Glomerular visceral epithelial cell (primary cell): ENCODE data around the gene KIRREL1.

ENCODE experiments used
- DNase-seq: peaks from one replicate; pipeline ENCODE4 v3.0.0-alpha.2; 2016; ENCODE audit errors: extremely low spot score

Gene KIRREL1

DNA sequence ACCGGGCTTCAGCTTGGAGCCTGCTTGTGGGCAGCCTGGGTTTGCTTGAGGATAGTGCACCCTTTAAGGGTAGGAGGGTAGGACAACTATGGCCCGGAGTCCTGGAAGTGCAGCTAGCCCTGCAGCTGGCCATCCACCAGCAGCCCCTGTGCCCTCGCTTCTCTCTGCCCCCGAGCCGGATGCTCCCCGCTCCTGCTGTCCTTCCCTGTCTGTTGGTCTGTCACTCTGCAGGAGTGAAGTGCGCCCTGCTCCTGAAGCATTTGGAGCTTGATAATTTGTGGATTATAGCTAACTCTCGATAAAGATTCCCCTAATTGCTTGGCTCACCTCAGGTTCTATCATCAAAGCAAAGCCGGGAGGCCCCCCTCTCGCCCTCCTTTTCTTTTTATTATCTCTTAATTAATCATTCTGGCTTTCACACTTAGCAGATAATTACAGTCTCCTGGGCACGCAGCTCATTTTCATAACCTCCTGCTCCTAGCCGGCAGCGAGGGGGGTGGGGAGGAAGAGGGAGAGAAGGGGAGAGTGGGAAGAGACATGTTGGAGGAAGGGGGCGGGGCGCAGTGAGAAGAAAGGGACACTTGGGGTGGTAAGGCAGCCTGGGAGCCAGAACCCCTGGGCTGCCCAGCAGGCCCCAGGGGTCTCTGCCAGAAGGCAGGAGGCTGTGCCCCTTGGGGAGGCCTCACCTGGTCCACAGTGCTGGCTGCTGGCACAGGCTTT, 14.4 kb downstream of the KIRREL1 start:
- no peak for DNase-seq

DNA sequence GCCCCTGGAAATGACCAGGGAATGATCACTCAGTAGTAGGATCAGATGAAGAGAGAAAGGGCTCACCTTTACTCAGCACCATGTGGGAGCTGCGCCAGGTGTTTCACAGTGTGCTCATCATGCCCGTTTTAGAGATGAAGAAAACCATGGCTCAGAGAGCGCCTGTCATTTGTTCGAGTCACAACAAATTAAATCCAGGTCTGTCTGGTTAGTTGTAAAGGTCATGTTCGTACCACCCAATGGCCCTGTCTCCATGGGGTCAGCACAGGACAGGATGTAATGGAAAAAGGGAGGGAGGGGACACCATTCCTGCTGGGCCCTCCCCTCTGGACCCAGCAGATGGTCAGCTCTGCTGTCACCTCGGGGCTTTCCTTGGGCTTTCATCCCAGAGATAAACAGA, 15.2 kb downstream of the KIRREL1 start:
- no peak for DNase-seq

DNA sequence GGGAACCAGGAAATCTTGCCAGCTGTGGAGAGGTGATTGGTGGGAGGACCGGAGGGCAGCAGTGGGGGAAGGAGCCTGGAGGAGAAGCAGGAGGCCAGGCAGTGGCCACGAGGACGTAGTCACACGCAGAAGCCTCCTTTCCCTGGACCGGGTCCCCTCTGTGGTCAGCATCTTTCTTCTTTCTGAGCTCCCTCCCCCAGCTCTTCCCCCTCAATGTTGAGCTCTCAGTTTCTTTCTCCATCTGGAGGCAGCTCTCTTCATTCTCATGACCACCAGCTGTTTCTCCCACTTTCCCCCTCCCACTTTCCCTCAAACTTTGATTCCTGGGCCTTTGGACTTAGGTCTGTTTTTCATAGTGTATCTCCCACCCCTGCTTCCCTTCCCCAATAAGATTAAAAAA, 18.3 kb downstream of the KIRREL1 start:
- DNase-seq: peak; percentile 40

DNA sequence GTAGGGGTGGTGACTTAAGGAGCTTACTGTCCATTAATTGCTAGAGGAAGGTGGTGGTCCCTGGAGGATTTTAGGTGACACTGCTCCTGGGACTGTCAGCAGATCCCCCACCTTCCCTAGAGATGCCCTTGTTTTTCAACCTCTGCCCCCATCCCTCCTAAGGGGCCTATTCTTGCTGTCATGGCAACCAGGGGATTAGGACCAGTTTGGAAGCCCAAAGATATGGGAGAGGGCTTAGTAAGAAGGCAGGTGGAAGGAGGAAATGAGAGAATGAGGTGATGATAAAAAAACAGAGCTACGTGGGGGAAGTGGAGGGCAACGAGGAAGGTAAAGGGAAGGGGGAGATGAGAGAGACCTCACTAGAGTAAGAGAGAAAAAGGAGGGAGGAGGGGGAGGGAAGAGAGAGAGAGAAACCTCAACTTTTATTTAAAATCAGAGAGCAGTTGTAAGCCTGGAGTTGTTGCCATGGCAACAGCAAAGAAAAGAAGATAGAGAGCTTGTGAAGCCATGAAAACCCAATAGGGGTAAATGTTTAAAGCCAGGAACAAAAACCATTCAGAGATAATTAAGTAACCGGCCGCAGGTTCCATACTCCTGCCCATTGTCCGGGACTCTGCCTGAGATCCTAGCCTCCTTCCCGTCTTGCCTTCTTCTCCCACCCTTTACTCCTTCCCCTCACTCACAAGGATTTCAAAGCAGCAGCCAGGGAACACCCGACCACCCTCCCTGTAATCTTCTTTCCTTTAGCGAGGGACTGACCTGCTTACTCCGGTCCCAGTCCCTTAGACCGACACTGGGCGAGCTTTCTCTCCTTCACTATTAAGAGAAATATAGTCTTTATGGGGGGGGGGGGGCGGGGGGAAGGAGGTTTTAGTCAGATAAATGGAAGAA, 20.6 kb downstream of the KIRREL1 start:
- DNase-seq: peak; percentile 44

DNA sequence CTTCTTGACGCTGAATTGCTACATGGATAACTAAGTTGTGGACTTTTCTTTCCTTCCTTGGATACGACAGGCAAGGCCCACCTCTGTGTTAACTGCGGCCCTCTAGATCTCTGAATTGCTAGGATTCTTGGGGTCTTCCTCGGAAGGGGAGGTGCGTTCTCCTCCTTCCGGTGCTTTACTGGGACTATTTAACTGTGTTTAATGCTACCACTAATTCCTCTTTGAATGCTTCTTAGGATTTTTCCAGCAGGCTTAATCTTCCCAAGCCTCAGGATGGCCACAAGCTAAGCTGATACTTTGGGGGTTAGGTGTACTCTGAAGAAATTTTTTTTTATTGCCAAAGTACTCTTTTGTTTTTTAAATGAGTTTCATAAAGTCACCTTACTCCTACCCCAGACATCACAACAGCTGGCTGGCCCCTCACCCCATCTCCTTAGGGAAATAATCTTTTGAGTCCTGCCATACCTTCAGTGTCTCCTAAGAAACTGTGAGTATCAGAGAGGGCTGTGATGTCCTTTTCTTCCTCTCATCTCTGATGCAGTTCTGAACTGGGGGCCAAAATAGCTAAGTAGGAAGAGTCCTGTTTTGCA, 21.4 kb downstream of the KIRREL1 start:
- DNase-seq: no peak

DNA sequence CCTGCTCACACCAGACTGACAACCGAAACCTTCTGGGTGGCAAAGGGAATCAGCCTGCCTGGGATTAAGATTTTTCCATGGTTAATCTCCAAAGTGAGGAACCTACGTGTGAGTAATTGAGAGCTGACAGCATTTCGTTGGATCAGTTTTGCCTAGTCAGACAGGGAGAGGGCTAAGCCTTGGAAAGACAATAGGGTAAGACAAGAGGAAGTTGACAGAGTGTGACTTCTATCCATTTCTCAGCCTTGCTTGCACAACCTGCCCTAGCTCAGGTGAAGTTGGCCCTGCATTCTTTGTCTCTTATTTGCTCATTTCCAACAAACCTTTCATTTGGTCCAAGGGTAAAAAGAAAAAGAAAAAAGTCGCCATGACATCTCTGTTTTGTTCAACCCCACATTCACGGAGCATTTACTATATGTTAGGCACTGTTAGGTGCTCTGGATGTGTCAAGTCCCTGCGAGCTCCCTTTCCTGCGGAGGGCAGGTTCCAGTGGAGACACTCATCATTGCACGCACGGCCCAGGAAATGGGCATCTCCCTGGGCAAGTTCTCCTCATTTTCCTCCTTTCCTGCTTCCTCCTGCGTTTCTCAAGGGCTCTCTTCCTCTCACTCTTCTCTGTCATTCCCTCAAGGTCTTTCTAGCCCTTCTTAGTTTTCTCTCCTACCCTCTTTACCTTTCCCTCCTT, 23.3 kb downstream of the KIRREL1 start:
- no peak for DNase-seq

DNA sequence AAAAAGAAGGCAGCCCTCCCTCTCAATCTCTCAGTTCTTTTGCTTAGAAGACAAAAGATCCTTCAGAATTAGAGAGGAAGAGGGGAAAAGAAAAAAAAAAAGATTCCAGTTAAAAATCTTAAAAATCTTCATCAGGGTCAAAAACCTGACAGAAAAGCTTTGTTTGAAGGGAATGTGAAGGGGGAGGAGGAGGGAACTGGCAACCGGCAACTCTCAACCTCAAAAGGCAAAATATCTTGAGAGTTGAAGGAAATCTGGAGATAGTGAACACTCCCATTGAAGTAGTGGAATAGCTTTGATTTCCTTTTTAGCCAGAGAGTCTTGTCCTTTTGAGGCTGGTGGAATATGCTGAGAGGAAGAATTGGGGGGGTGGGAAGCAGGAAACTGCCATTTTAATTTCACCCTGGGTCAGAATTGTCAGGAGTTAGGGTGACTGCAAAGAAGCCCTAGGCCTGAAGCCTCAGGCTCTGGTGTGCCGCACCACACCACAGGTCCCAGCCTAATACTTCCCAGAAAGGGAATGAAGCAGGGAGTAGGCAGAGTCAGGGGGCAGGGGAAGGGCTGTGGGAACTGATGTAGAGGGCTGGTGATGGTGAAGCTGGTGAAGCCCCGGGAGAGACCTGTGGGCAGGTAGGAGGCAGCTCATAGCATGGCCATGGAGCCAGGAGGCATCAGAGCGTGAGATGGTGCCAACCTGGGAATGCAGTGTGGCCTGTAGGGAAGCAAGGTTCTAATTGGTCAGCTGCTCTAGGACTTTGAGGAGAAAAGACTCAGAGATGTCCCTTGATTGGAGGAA, 24.6 kb downstream of the KIRREL1 start:
- peak; percentile 47 for DNase-seq

DNA sequence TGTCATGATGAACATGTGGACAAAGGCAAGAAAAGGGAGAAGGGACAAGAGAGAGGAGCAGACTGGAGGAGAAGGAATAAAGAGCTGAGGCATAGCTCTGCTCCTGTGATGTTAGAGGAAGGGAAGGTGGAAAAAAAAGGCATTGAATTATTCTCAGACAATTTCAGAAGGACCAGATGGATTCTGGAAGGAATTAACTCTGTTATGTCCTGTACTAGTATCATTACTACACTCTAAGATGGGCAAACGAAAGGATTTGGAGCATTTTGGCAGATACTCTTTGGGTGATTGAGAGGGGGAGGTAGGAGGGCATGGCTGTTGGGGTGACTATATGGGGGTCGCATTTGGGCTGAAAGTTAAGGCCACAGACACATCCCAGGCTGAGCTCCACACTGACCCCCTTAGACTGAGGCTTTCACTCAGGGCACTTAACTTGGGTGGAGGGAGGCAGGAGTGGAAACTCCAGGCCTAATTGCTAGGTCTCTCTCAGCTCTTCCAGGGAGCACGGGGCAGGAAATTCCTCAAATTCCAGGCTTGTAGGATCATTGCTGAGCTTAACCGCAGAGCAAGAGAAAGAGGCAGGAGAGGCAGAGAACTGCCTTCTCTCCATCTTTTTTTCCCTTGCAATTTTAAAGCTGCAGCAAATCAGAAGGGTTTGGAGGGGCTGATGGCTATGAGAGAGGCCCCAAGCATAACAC, 25.9 kb downstream of the KIRREL1 start:
- peak; percentile 93 for DNase-seq

DNA sequence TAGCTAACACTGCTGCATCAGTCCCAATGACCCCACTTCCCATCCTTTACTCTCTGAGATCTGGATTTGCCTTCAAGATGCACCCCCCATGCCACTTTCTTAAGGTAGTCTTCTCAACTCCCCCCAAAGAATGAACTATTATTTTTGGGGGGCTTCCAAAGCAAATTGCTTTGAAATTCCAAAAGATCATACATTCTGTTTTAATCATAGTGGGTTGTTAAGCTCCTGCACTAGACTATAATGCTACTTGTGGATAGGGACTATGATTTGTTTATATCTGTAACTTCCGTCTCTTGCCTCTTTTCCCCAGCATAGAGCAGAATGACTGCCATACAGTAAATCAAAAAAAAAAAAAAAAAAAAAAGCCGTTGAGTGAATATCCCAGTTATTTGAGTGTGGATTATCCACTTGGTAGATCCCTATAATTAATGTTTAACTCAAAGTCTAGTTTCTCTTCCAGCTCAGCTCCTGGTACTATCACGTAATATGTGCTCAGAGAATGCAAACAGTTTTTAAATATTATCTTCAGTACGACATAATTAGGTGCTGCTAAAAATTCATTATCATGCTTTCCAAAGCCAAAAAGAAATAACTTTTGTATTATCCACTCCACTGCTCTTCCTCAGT, 26.9 kb downstream of the KIRREL1 start:
- DNase-seq: no peak

DNA sequence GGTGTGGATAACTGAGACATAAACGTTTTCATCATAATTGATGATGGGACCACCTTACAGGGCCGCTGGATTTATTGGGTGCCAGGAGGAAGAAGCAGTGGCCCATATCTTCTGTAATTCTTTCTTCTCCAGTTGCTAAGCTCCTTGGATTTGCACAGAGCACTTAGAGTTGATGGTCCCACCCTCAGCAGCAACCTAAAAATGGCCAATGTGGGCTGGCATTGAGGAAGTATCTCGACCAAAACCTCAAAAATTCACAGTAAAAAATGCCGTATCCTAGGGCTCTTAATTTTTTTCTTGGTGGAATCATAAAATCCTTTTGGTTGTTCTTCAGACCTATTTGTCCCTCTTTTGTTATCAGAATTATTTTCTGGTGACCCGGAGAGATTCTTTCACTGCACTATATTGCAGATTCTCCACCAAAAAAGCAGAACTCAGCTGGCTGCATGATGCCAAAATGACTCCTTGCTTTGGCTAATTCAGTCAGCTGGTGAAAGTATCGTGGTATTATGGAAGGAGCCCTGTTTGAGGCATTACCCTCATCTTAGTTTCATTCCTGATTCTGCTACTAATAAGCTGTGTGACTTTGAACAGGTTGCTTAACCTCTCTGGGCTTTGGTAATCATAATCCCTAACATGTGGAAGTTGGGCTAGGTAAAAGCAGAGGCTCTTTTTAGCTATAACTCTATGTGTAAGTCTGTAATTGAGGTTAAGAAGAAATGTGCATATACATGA, 27.6 kb downstream of the KIRREL1 start:
- peak; percentile 53 for DNase-seq

DNA sequence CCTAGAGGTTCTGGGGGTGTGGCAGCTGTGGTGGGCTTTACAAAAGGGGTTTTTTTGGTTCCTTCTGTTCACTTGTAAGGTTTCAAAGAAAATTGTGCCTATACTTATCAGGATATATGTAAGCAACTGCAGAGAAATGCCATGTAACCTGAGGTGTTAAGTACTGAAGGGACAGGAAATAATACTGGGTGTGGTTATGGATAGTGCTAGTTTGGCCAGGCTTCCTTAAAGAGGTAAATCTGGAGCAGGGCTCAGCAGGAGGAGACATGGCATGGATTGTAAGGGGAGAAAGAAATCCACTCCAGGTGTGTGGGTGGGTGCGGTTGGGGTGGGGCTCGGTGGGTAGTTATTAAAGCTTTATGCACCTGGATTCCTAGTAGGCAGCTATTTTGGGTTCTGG, 28.3 kb downstream of the KIRREL1 start:
- DNase-seq: no peak

DNA sequence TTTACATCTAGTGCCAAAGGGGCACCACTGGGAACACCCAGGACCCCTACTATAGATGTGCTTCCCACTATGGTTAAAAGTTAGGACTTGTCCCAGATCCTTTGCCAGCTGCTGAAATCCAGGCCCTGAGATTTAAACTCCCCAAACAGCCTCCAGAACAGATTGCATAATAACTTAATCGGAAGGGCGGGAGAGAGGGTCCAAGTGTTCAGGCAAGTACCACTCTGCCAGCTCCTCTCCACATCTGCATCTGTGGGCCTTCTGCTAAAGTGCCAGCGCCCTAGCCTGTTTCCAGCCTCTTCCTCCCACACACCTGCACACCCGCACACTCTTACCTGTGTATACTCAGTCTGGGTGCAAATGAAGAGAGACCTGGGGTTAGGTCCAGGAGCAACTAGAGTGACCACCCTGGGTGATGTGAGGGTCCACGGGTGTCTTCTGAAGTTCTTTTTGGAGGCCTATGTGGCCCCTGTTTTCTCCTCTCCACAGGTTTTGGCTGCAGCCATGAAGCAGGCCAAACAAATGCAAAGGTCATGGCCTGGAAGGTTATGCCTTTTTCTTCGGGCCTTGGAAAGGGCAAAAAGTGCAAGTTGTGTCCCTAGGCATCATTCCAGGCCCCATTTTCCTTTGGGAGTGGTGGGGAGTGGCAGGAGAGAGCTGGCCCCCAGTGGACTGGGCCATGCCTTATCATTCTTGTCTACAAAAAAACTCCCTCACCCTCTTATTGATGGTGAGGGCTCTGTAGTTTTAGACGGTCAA, 29.3 kb downstream of the KIRREL1 start:
- no peak for DNase-seq

DNA sequence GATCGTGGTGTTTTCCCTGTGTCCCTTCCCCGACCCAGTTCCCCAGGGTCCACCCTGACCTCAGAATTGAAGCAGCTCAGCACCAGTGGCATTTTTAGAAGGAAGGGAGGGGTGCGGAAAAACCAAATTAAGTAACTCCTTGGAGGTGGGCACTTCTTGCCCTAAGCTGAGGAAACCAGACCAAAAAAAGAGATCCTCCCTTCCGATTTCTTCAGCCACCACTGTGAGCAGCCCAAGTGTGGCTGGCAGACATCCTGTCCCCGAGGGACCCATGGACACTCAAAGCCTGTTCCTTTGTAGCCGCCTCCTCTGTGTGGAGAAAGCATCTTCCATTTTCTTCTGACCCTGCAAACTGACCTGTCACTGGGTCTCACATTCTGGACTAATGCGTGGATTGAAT, 31.3 kb downstream of the KIRREL1 start:
- no peak for DNase-seq

DNA sequence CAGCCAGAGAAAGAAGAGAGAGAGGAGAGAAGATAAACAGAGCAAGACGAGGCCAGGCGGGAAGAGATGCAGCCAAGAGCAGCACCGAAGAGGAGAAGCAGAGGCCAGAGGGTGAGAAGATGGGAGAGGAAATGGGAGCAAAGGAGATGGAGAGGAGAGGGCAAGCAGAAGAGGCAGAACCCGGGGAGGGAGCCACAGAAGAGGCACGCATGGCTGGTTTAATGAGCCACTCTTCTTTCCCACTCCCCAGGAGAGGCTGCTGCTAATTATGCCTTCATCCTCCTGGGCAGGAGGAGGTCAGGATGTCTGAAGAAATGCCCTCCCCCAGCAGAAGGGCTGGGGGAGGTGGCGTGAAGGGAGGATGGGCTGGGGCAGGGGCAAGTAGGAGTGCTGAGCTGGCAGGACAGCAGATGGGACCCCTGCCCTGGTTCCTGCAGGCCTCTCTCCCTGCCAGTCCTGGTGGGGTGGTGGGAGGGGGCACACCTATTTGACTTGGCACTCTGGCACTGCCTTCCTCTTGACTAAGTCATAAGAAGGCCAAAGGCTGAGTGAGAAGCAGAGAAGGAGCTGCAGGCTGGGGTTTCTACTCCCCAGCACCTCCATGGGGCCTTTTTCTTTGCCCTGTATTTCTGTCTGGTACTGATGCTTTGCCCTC, 32.3 kb downstream of the KIRREL1 start:
- DNase-seq: peak; percentile 71

DNA sequence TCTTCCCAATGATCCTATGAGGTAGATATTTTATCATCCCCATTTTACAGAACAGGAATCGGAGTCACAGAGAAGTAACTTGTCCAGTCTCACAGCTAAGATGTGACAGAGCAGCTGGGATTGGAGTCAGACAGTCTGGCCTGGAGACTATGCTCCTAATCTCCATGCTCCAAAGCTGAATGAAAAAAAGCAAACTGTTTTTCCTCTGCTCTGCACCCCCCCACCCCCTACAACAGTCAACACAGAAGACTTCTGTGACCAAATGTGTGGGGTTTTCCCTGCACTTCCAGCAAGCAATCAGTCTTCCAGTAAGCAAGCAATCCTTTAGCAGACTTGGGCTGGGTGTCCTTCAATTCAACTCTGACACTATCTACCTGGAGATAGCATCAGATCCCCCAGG, 33.2 kb downstream of the KIRREL1 start:
- peak; percentile 40 for DNase-seq

DNA sequence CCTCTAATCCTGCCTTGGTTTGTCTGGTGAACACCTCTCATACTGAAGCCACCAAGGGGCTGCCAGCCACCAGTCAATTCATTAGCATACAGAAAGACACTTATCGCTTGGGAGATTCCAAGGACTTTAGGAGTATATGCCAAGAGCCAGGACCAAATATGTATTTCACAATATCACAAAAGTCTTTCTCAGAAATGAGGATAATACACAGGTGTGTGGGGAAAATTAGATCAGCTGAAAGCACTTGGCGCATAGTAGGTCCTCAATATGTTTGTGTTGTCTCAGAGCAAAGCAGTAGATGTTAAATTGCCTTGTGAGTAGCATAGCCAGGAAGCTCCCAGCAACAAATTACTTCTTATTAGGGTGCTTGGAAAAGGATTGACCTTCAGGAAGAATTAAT, 34.1 kb downstream of the KIRREL1 start:
- DNase-seq: no peak

DNA sequence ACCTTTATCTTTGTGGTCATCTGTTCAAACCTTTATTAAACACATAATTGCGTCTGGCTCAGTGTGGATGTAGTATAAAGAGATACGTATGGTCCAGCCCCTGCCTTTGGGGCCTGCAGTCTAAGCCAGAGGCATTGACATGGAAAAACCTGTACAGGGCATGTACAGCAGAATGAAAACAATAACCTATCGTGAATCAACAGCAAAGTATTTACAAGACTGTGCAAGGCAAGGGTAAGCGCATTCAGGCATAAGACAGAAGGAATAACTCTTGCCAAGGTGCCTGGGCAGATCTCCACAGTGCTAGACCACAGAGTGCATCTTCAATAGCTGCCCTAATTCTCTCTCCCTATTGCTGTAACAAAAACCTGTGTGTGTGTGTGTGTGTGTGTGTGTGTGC, 35.5 kb downstream of the KIRREL1 start:
- DNase-seq: peak; percentile 65

DNA sequence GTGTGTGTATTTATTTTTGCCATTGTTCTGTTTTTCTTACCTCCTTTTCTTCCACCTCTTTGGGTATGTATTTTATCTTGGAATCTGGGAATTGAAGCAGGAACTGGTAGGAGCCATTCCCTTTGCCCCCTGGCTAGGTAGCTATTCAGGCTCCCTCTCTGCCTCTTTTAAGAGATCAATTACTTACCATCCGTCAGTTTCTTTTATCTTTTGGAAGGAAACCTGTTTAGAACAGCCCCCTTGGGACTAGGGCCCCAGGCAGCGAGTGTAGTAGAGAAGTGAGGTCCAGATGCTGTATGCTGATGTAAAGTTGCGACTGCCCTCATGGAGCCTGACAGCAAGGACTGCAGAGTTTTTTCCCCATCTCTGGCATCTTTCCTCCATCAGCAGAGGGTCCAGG, 41.6 kb downstream of the KIRREL1 start:
- no peak for DNase-seq
